ENCODE data around the gene SDK2. TPM values are rescaled to one million over a fixed set of nuclear protein-coding genes. Genes with fewer than 3 reads are reported as not detected.

Gene SDK2
- total and polyA plus RNA-seq, 9 of the 15 experiments (the other 6 are each of a cell fraction or from before 2014, with no cell fraction given) = 0.04 TPM; not detected in 8

- TF ChIP-seq VEZF1 (CRISPR knock-in tag; IDR thresholded peaks at IDR 0.05) (peak; percentile 25; the same call in 1 of the 2 replicates), HOXB6 (CRISPR knock-in tag; IDR thresholded peaks at IDR 0.05; ENCODE audit: borderline replicate concordance) (no peak), ARID1B (IDR thresholded peaks at IDR 0.05) (peak; percentile 42; the same call in 1 of the 2 replicates), CTCF (IDR thresholded peaks at IDR 0.05 in 2 of 3, conservative IDR thresholded peaks at IDR 0.05 in 1 of 3; ENCODE audit: insufficient read depth in 2 of 3, low read depth in 1 of 3, low read length in 3 of 3) (no peak), SRSF1 (IDR thresholded peaks at IDR 0.05; ENCODE audit: low read depth, low read length) (no peak), TAL1 (IDR thresholded peaks at IDR 0.05) (peak; percentile 20; the same call in 1 of the 2 replicates), ATF4 (CRISPR knock-in tag; IDR thresholded peaks at IDR 0.05) (no peak), USF2 (CRISPR knock-in tag; IDR thresholded peaks at IDR 0.05) (no peak), ZKSCAN8 (CRISPR knock-in tag; IDR thresholded peaks at IDR 0.05) (no peak), RFX1 (IDR thresholded peaks at IDR 0.05) (no peak), CTBP1 (IDR thresholded peaks at IDR 0.05; ENCODE audit: borderline replicate concordance) (peak; percentile 14; the same call in 1 of the 2 replicates), ELK1 (CRISPR knock-in tag; IDR thresholded peaks at IDR 0.05) (no peak), RBM25 (IDR thresholded peaks at IDR 0.05; ENCODE audit: low read depth, low read length, severe bottlenecking) (no peak), ZNF740 (CRISPR knock-in tag; IDR thresholded peaks at IDR 0.05) (no peak), ZNF740 (tag; IDR thresholded peaks at IDR 0.05) (no peak), CBFA2T2 (conservative IDR thresholded peaks at IDR 0.05) (peak; percentile 49)
These were observed 326.5 kb downstream of the SDK2 start (continued) for GRCh38 chr17:73317513-73318426.

Measured in K562 (cell line).